GM10248 (cell line): ENCODE measurements around the gene OLFML1.

Experiments used
- CTCF ChIA-PET: fragments of 300-600 bp; sonication (Branson Sonifier 250); formaldehyde crosslinking; extraction: SDS; loops from one replicate; lab custom pipeline; 2021; ENCODE audit warnings: antibody characterized with exemption; lab: Yijun Ruan, JAX
- POLR2A ChIA-PET: fragments of 350-650 bp; sonication (Branson Sonifier 250); formaldehyde crosslinking; extraction: SDS; loops from one replicate; lab custom pipeline; 2020; ENCODE audit warnings: antibody characterized with exemption; lab: Yijun Ruan, JAX
- DNase-seq: peaks from one replicate; pipeline ENCODE4 v3.0.0; 2012; ENCODE audit errors: extremely low spot score
- CTCF ChIP-seq: IDR thresholded peaks from 2 replicates; pipeline ENCODE4 v1.5.1; 2012; ENCODE audit warnings: mild to moderate bottlenecking, low read depth; ENCODE audit errors: extremely low read depth, missing control alignments, control extremely low read depth

OLFML1 gene

GRCh38 chr11:7527029-7527428, 41.7 kb downstream of the OLFML1 start:
- no peak for DNase-seq
- ChIA-PET POLR2A (no interaction called here), CTCF (interaction anchor here (1.5 kb wide), 1 partner anchor 161 kb away, joined by 3 read pairs; no protein-coding TSS in a partner anchor)
- TF ChIP-seq CTCF: no peak

- ChIA-PET POLR2A (no interaction called here), CTCF (interaction anchor here (0.9 to 3.7 kb wide), 4 partner anchors 17 to 159 kb away, joined by 3 to 14 read pairs (median 3); no protein-coding TSS in a partner anchor)
- no peak for DNase-seq
- TF ChIP-seq CTCF: no peak
Measured at GRCh38 chr11:7528514-7529049, 43.3 kb downstream of the OLFML1 start.

GRCh38 chr11:7530013-7530640, 44.8 kb downstream of the OLFML1 start:
- no peak for TF ChIP-seq CTCF
- ChIA-PET POLR2A (interaction anchor here (0.9 kb wide), 1 partner anchor 9 kb away, joined by 4 read pairs; no protein-coding TSS in a partner anchor), CTCF (interaction anchor here (1.0 to 3.9 kb wide), 9 partner anchors 9 to 157 kb away, joined by 3 to 28 read pairs (median 4); partner anchors contain the start of gene PPFIBP2)
- no peak for DNase-seq

- DNase-seq: no peak
- TF ChIP-seq CTCF: no peak
- POLR2A ChIA-PET: interaction anchor here (0.6 to 0.9 kb wide), 2 partner anchors 9 to 79 kb away, joined by 3 to 4 read pairs; no protein-coding TSS in a partner anchor
- CTCF ChIA-PET: interaction anchor here (1.0 to 3.9 kb wide), 8 partner anchors 9 to 21 kb away, joined by 3 to 28 read pairs (median 4); partner anchors contain the start of gene PPFIBP2
Measured at GRCh38 chr11:7531011-7531410, 45.7 kb downstream of the OLFML1 start.

GRCh38 chr11:7532405-7533145, 47.3 kb downstream of the OLFML1 start:
- ChIA-PET POLR2A (interaction anchor here (0.6 kb wide), 1 partner anchor 11 kb away, joined by 4 read pairs; no protein-coding TSS in a partner anchor), CTCF (interaction anchor here (1.2 to 4.1 kb wide), 5 partner anchors 10 to 19 kb away, joined by 3 to 28 read pairs (median 24); partner anchors contain the start of gene PPFIBP2)

More at GRCh38 chr11:7532405-7533145, 47.3 kb downstream of the OLFML1 start:
- DNase-seq: no peak
- TF ChIP-seq CTCF: no peak
